Vagina (tissue), 2 donors: ENCODE measurements around the gene CT45A9.
"Not testable (repeated sequence)": the region's sequence is repeated elsewhere in the genome, so short reads cannot be mapped to it uniquely, and the experiment has no call there.

Source experiments
- POLR2AphosphoS5 ChIP-seq, 2 donors: sonication (generic); formaldehyde crosslinking; IDR thresholded peaks; one replicate each; pipeline ENCODE4 v1.9.0; 2017; ENCODE audit warnings: antibody characterized with exemption in 2 of 2, mild to moderate bottlenecking in 2 of 2, low read depth in 1 of 2; ENCODE audit not compliant: insufficient read depth in 1 of 2
- TF ChIP-seq, protein P1 (sequence below), 3 experiments: fragments of 450-650 bp in 2 of 3; fragments of 200-600 bp in 1 of 3; sonication (generic) in 1 of 3; IDR thresholded peaks; one replicate each; pipeline ENCODE4 v1.5.1; 2017 to 2019; ENCODE audit warnings: antibody characterized with exemption in 3 of 3, mild to moderate bottlenecking in 2 of 3, moderate library complexity in 2 of 3

DNA sequence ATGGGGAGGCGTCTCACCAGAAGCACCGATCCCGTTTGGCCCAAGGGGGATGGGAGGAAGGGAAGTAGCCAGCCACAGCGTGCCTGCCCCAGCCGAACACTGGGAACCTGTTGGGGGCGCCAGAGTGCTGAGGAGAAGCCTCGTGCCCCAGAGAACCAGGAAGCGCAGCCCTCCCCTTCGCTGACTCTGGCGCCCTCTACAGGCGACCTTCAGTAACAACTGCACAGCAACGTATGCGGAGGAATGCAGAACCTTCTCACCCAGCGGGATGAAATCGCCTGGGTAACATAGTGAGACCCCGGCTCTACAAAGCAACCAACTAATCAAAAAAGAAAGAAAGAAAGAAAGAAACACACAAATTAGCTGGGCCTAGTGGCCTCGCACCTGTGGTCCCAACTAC, 34.4 kb downstream of the CT45A9 start, which contains the start of gene CT45A7:
- TF ChIP-seq, protein P1, sequence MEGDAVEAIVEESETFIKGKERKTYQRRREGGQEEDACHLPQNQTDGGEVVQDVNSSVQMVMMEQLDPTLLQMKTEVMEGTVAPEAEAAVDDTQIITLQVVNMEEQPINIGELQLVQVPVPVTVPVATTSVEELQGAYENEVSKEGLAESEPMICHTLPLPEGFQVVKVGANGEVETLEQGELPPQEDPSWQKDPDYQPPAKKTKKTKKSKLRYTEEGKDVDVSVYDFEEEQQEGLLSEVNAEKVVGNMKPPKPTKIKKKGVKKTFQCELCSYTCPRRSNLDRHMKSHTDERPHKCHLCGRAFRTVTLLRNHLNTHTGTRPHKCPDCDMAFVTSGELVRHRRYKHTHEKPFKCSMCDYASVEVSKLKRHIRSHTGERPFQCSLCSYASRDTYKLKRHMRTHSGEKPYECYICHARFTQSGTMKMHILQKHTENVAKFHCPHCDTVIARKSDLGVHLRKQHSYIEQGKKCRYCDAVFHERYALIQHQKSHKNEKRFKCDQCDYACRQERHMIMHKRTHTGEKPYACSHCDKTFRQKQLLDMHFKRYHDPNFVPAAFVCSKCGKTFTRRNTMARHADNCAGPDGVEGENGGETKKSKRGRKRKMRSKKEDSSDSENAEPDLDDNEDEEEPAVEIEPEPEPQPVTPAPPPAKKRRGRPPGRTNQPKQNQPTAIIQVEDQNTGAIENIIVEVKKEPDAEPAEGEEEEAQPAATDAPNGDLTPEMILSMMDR (IDR thresholded peaks at IDR 0.05) = not testable (repeated sequence)
- not testable (repeated sequence) for TF ChIP-seq POLR2AphosphoS5 (IDR thresholded peaks at IDR 0.05; ENCODE audit: insufficient read depth in 1 of 2, low read depth in 1 of 2)
